Endothelial cell (in vitro differentiated cells): ENCODE data around the gene PDIA3. TPM values are rescaled to one million over a fixed set of nuclear protein-coding genes. Genes with fewer than 3 reads are reported as not detected.

Experiments used
- DNase-seq: peaks from one replicate; pipeline ENCODE4 v3.0.0; 2021; ENCODE audit warnings: low spot score
- H3K27ac Mint-ChIP-seq: one replicate; pipeline ENCODE4 v1.8.0; 2021; ENCODE audit warnings: mixed read lengths, inconsistent platforms; ENCODE audit not compliant: unreplicated experiment
- H3K27me3 Mint-ChIP-seq: one replicate; pipeline ENCODE4 v1.8.0; 2021; ENCODE audit warnings: mild to moderate bottlenecking, moderate library complexity, mixed read lengths, inconsistent platforms; ENCODE audit not compliant: unreplicated experiment
- H3K36me3 Mint-ChIP-seq: one replicate; pipeline ENCODE4 v1.8.0; 2021; ENCODE audit warnings: mild to moderate bottlenecking, low read depth, mixed read lengths, inconsistent platforms; ENCODE audit not compliant: unreplicated experiment
- H3K4me1 Mint-ChIP-seq: one replicate; pipeline ENCODE4 v1.8.0; 2021; ENCODE audit warnings: mild to moderate bottlenecking, mixed read lengths, inconsistent platforms; ENCODE audit not compliant: unreplicated experiment
- H3K4me3 Mint-ChIP-seq: one replicate; pipeline ENCODE4 v1.8.0; 2021; ENCODE audit warnings: mild to moderate bottlenecking, mixed read lengths, inconsistent platforms; ENCODE audit not compliant: unreplicated experiment
- H3K9me3 Mint-ChIP-seq: one replicate; pipeline ENCODE4 v1.8.0; 2021; ENCODE audit warnings: mixed read lengths, inconsistent platforms; ENCODE audit not compliant: unreplicated experiment
- CTCF ChIP-seq: fragments of 200-600 bp; sonication (generic); IDR thresholded peaks from one replicate; pipeline ENCODE4 v1.5.0; 2021; ENCODE audit warnings: antibody characterized with exemption; ENCODE audit not compliant: unreplicated experiment
- total RNA-seq: library from RNA; stranded (reverse); fragmentation: NEBNext Ultra II Directional; extraction: Animal tissue kit (Norgen Biotek cat#: 25700); gene quantifications from one replicate; pipeline ENCODE4 v1.2.1, GENCODE V29; 2021; ENCODE audit not compliant: unreplicated experiment

Gene PDIA3
- total RNA-seq, 1 donor from 2014 or later: 655 TPM

- H3K4me1 Mint-ChIP-seq: peaks cover 7% of the 10 kb centered on the region
- H3K36me3 Mint-ChIP-seq: peaks cover 12% of the 10 kb centered on the region
- peak; percentile 65 for TF ChIP-seq CTCF
- peaks cover 9% of the 10 kb centered on the region for H3K27me3 Mint-ChIP-seq
- no peaks in the 10 kb centered on the region for H3K9me3 Mint-ChIP-seq
- peak; percentile 71 for DNase-seq
- peak overlapping the region; percentile 78 for H3K4me3 Mint-ChIP-seq
- no peak overlapping the region for H3K27ac Mint-ChIP-seq
Observed at GRCh38 chr15:43777267-43777914, 31.2 kb downstream of the PDIA3 start.

- H3K4me3 Mint-ChIP-seq: no peak overlapping the region
- peaks cover 9% of the 10 kb centered on the region for H3K27me3 Mint-ChIP-seq
- no peak overlapping the region for H3K27ac Mint-ChIP-seq
- no peaks in the 10 kb centered on the region for H3K9me3 Mint-ChIP-seq
- no peak for TF ChIP-seq CTCF
- DNase-seq: no peak
- peaks cover 6% of the 10 kb centered on the region for H3K36me3 Mint-ChIP-seq
- H3K4me1 Mint-ChIP-seq: peaks cover 9% of the 10 kb centered on the region
Observed at GRCh38 chr15:43779016-43779415, 32.8 kb downstream of the PDIA3 start.

GRCh38 chr15:43789409-43789808 is 43.2 kb downstream of the PDIA3 start:
- H3K27ac Mint-ChIP-seq: no peak overlapping the region

GRCh38 chr15:43791993-43792760 is 45.9 kb downstream of the PDIA3 start, which contains the start of gene SERF2:
Gene SERF2 (plus strand): TSS chr15:43792320. CDS start chr15:43792377, 57 bp downstream.
- Mint-ChIP-seq H3K9me3 (no peaks in the 10 kb centered on the region), H3K27me3 (peaks cover 24% of the 10 kb centered on the region), H3K4me3 (peak within 1 kb of the TSS; percentile 99), H3K36me3 (peaks cover 42% of the 10 kb centered on the region), H3K27ac (peak within 1 kb of the TSS; percentile 98), H3K4me1 (peaks cover 38% of the 10 kb centered on the region)
- peak; percentile 99 for DNase-seq
- no peak for TF ChIP-seq CTCF

More at GRCh38 chr15:43789409-43789808, 43.2 kb downstream of the PDIA3 start:
- peaks cover 16% of the 10 kb centered on the region for H3K36me3 Mint-ChIP-seq
- H3K27me3 Mint-ChIP-seq: peaks cover 23% of the 10 kb centered on the region
- DNase-seq: no peak
- TF ChIP-seq CTCF: no peak
- H3K4me3 Mint-ChIP-seq: no peak overlapping the region
- no peaks in the 10 kb centered on the region for H3K9me3 Mint-ChIP-seq
- peaks cover 22% of the 10 kb centered on the region for H3K4me1 Mint-ChIP-seq
